Stimulated activated naive CD8-positive, alpha-beta T cell treated with anti-CD3 and anti-CD28 coated beads, Interleukin-15, Interleukin-2, amounts not matched to agents 100 U/mL and 50 U/mL, for 24 hours (primary cell): ENCODE data around the gene RNU1-1.
A peak's percentile ranks its signal among the peaks of the same experiment; 100 is the strongest.
"Not testable (repeated sequence)": the region's sequence is repeated elsewhere in the genome, so short reads cannot be mapped to it uniquely, and the experiment has no call there.

Experiments used
- ATAC-seq: fragments of 150-1000 bp; cut with Tn5 transposase; one replicate; pipeline ENCODE4 v1.10.0; 2021
- DNase-seq: peaks from one replicate; pipeline ENCODE4 v3.0.0; 2021

The RNU1-1 gene

GRCh38 chr1:16493731-16494130, 20.4 kb downstream of the RNU1-1 start:
- not testable (repeated sequence) for ATAC-seq, DNase-seq

- DNase-seq (peak; percentile 15), ATAC-seq (peak; percentile 40)
These were observed 21.1 kb downstream of the RNU1-1 start for GRCh38 chr1:16492937-16493336.

DNA sequence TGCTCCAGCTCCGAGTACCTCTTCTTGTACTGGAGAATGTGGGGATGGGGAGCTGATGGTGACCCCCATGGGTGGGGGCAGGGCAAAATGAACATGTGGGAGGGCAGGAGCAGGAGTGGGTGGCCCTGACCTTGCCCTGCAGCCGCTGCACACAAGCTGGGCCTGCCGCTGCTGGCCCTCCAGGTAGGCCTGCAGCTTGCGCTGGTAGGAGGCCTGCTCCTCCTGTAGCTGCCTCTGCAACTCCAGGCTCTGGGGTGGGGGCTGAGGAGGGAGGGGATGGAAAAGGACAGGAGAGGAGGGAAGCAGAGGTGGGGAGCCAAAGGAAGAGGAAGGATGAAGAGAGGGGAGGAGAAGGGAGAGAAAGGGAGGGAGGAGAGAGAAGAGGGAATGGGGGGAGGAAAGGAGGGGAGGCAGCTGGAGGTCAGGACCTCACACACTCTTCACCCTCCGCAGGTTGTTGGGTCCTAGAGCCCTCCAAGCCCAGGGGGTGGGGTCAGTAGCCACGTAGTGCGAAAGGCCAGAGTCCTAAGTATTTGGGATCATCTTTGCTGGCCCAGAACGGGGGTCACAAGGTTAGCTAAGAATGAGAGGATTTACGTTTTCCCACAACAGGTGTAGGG, 22.9 kb downstream of the RNU1-1 start:
- ATAC-seq (no peak), DNase-seq (no peak)

DNA sequence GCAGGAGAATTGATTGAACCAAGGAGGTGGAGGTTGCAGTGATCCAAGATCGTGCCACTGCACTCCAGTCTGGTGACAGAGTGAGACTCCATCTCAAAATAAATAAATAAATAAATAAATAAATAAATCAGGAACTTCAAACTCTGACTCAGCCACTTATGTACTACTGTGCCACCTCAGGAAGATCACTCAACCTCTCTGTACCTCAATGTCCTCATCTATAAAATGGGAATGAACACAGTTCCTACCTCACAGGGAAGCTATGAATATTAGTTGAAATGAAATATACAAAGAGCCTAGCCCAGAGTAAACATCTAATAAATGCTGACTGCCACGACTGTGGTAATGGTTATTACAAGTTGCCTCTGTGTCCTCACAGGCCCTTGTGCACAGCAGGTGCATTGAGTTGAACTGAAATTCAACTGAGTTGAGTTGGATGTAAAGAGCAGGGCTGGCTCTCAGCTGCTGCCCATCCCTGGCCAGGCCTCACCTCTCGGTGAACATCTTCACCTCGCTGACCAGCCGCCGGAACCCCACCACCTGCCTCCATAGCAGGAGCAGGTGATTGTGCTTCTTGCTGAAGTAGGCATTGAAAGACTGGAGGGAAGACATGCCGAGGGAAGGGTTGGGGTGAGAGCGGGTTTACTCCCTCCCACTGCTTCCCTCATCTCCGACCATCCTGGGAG, 24.7 kb downstream of the RNU1-1 start:
- not testable (repeated sequence) for DNase-seq, ATAC-seq

GRCh38 chr1:16487011-16487410, 27.1 kb downstream of the RNU1-1 start:
- not testable (repeated sequence) for DNase-seq

GRCh38 chr1:16486316-16486715, 27.8 kb downstream of the RNU1-1 start:
- ATAC-seq, DNase-seq: not testable (repeated sequence)

More at GRCh38 chr1:16487011-16487410, 27.1 kb downstream of the RNU1-1 start:
- ATAC-seq, result not testable (repeated sequence)

DNA sequence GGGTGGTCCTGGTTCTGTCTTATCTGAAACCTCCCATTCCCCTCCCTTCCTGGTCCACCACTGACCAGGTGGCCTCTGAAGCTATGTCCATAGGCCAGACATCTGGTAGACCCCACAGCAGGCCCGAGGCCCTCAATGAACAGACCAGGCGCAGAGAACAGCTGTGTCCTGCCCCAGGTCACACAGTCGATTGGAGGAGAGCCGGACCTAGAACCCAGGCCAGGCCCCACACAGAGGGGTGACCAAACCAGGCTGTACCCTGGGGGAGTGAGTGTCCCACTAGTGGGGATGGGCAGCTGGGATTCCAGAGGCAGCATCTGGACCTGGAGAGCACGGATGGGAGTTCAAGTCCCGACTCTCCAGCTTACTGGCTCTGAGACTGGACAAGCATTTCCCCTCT, 29.2 kb downstream of the RNU1-1 start:
- DNase-seq (no peak), ATAC-seq (no peak)

DNA sequence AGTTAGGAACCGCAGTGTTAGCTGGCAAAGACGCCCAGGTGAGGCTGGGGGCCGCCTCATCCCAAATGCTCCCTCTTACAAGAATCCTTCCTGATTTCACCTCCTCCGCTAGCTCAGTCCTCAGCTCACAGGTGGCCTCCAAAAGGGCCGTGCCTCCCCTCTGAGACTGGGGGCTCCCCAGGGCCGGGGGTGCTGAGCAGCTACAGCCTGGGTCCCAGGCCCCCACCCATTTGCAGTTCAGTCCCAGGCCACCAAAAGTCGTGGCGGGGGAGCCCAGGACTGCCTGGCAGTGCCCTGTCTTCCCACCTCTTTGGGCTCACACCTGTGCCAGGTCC, 29.6 kb downstream of the RNU1-1 start:
- ATAC-seq (no peak), DNase-seq (no peak)

GRCh38 chr1:16483639-16484500, 30.2 kb downstream of the RNU1-1 start:
- ATAC-seq, result not testable (repeated sequence)

GRCh38 chr1:16483146-16483545, 30.9 kb downstream of the RNU1-1 start:
- not testable (repeated sequence) for ATAC-seq

More at GRCh38 chr1:16483639-16484500, 30.2 kb downstream of the RNU1-1 start:
- DNase-seq, result not testable (repeated sequence)

DNA sequence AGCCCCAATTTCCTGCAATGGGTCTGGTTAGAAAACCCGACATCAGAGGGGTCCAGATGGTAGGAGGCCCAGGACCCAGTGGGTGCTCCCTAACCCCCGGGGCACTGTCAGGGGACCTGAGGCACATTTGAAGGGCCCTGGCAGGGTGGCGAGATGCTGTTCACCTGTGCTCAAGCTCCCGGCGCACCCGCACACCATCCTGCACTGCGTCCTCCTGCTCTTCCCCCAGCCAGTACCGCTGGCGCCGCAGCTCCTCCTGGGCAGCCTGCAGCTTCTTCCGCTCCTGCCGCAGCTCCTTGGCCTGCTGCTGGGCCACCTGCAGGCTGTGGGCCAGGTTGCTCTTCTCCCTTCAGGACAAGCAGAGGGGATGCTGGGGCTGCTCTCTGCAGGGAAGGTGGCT, 36.0 kb downstream of the RNU1-1 start:
- DNase-seq (no peak), ATAC-seq (no peak)

More at GRCh38 chr1:16483146-16483545, 30.9 kb downstream of the RNU1-1 start:
- DNase-seq, result not testable (repeated sequence)

- not testable (repeated sequence) for ATAC-seq, DNase-seq
These were observed 38.0 kb downstream of the RNU1-1 start for GRCh38 chr1:16475771-16476770.

DNA sequence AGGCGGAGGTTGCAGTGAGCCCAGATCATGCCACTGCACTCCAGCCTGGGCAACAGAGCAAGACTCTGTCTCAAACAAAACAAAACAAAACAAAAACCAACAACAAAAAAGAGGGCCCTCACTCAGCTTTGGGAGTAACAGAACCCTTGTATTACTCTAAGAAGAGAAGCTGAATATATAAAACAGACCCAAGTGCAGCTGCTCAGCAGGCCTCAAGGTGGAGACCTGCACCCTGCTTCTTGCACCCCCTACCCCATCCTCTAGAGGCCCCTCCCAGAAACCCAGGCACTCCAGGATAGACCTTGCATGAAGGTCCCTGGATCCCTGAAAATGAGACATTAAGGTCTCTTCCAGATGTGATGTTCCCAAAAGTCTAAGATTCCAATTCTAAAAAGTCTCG, 39.2 kb downstream of the RNU1-1 start:
- not testable (repeated sequence) for DNase-seq, ATAC-seq

GRCh38 chr1:16474166-16474800, 39.8 kb downstream of the RNU1-1 start:
- ATAC-seq, result no peak
- no peak for DNase-seq

DNA sequence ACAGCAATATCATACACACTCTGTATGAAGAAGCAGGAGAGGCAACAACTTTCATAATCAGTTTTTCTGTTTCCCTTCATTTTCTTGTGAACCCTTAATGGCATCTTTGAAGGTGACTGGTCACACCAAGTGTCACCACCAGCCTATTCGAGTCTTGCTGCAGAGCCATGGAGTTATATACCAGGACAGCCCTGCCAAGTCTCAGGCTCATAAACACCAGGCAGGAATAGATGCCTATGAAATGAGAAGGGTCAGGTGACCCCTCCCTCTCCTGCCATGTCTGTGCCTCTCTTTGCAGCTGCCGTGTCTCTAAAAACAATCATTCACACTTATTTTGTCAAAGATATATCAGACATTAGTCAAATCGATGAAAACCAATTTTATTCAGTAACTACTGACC, 45.5 kb downstream of the RNU1-1 start:
- ATAC-seq, result no peak
- no peak for DNase-seq

- DNase-seq, result no peak
These were observed 49.0 kb downstream of the RNU1-1 start for GRCh38 chr1:16464917-16465625.

More at GRCh38 chr1:16464917-16465625, 49.0 kb downstream of the RNU1-1 start:
- ATAC-seq, result no peak
